IPS-18a (cell line): ENCODE results near the gene RER1.

ENCODE experiments used
- H3K27ac ChIP-seq: one replicate; pipeline ENCODE4 v1.5.1; 2013; ENCODE audit warnings: low read length
- H3K27me3 ChIP-seq: one replicate; pipeline ENCODE4 v1.6.1; 2013; ENCODE audit warnings: mild to moderate bottlenecking, low read length; ENCODE audit not compliant: control insufficient read depth, insufficient read depth
- H3K36me3 ChIP-seq: one replicate; pipeline ENCODE4 v1.6.1; 2013; ENCODE audit warnings: low read depth, low read length; ENCODE audit not compliant: control insufficient read depth
- H3K4me1 ChIP-seq: one replicate; pipeline ENCODE4 v1.6.1; 2013; ENCODE audit warnings: low read depth, low read length; ENCODE audit not compliant: control insufficient read depth
- H3K4me3 ChIP-seq: one replicate; pipeline ENCODE4 v1.5.1; 2013; ENCODE audit warnings: low read length
- H3K9ac ChIP-seq: one replicate; pipeline ENCODE4 v1.6.1; 2013; ENCODE audit warnings: mild to moderate bottlenecking, low read length, moderate library complexity
- H3K9me3 ChIP-seq: one replicate; pipeline ENCODE4 v1.6.1; 2013; ENCODE audit warnings: low read depth, low read length; ENCODE audit not compliant: control insufficient read depth

The RER1 gene

GRCh38 chr1:2408456-2408855 is 16.8 kb downstream of the RER1 start:
- no peaks in the 10 kb centered on the region for H3K27me3 ChIP-seq
- no peak overlapping the region for H3K9ac ChIP-seq
- H3K4me1 ChIP-seq, result peaks cover 3% of the 10 kb centered on the region
- H3K36me3 ChIP-seq, result peaks cover 32% of the 10 kb centered on the region
- no peaks in the 10 kb centered on the region for H3K9me3 ChIP-seq
- no peak overlapping the region for H3K27ac ChIP-seq
- H3K4me3 ChIP-seq, result no peak overlapping the region

GRCh38 chr1:2408859-2409276 is 17.2 kb downstream of the RER1 start:
- H3K27ac ChIP-seq, result no peak overlapping the region
- H3K4me3 ChIP-seq, result no peak overlapping the region
- no peaks in the 10 kb centered on the region for H3K9me3 ChIP-seq
- peaks cover 3% of the 10 kb centered on the region for H3K4me1 ChIP-seq
- H3K27me3 ChIP-seq, result no peaks in the 10 kb centered on the region
- peaks cover 30% of the 10 kb centered on the region for H3K36me3 ChIP-seq
- no peak overlapping the region for H3K9ac ChIP-seq

- no peak overlapping the region for H3K27ac ChIP-seq
- H3K4me3 ChIP-seq, result no peak overlapping the region
- H3K36me3 ChIP-seq, result peaks cover 21% of the 10 kb centered on the region
- H3K27me3 ChIP-seq, result no peaks in the 10 kb centered on the region
- H3K9me3 ChIP-seq, result no peaks in the 10 kb centered on the region
- H3K4me1 ChIP-seq, result peaks cover 8% of the 10 kb centered on the region
- no peak overlapping the region for H3K9ac ChIP-seq
Observed at GRCh38 chr1:2409745-2410144, 18.1 kb downstream of the RER1 start.

- H3K4me1 ChIP-seq, result peaks cover 8% of the 10 kb centered on the region
- no peaks in the 10 kb centered on the region for H3K9me3 ChIP-seq
- H3K9ac ChIP-seq, result peak overlapping the region; percentile 84
- H3K27me3 ChIP-seq, result no peaks in the 10 kb centered on the region
- H3K4me3 ChIP-seq, result peak overlapping the region; percentile 84
- H3K27ac ChIP-seq, result peak overlapping the region; percentile 39
- peaks cover 12% of the 10 kb centered on the region for H3K36me3 ChIP-seq
Observed at GRCh38 chr1:2411801-2412394, 20.3 kb downstream of the RER1 start.

- Histone ChIP-seq H3K27ac (peak within 1 kb of the TSS; percentile 39), H3K4me1 (peaks cover 8% of the 10 kb centered on the region), H3K9ac (peak within 1 kb of the TSS; percentile 84), H3K27me3 (no peaks in the 10 kb centered on the region), H3K9me3 (no peaks in the 10 kb centered on the region), H3K36me3 (peaks cover 12% of the 10 kb centered on the region), H3K4me3 (peak within 1 kb of the TSS; percentile 84)
Observed at GRCh38 chr1:2412395-2412772, 20.7 kb downstream of the RER1 start, which contains the start of gene PEX10. TSS of gene PEX10 (minus strand) at chr1:2412564. CDS start at chr1:2412502, 62 bp downstream.

- H3K4me1 ChIP-seq, result peaks cover 8% of the 10 kb centered on the region
- no peaks in the 10 kb centered on the region for H3K27me3 ChIP-seq
Observed at GRCh38 chr1:2412773-2413494, 21.3 kb downstream of the RER1 start.

GRCh38 chr1:2413495-2414296 is 22.1 kb downstream of the RER1 start:
- H3K27ac ChIP-seq, result no peak overlapping the region
- H3K27me3 ChIP-seq, result no peaks in the 10 kb centered on the region
- peak overlapping the region; percentile 70 for H3K4me3 ChIP-seq
- H3K9ac ChIP-seq, result peak overlapping the region; percentile 73
- H3K4me1 ChIP-seq, result peaks cover 8% of the 10 kb centered on the region
- peaks cover 6% of the 10 kb centered on the region for H3K36me3 ChIP-seq
- H3K9me3 ChIP-seq, result no peaks in the 10 kb centered on the region

More at GRCh38 chr1:2412773-2413494, 21.3 kb downstream of the RER1 start:
- Histone ChIP-seq H3K9ac (peak overlapping the region; percentile 73), H3K27ac (no peak overlapping the region), H3K9me3 (no peaks in the 10 kb centered on the region), H3K4me3 (peak overlapping the region; percentile 70), H3K36me3 (peaks cover 12% of the 10 kb centered on the region)

- H3K27me3 ChIP-seq, result no peaks in the 10 kb centered on the region
- H3K9me3 ChIP-seq, result no peaks in the 10 kb centered on the region
- H3K4me1 ChIP-seq, result peaks cover 8% of the 10 kb centered on the region
- H3K4me3 ChIP-seq, result peak overlapping the region; percentile 70
- peaks cover 2% of the 10 kb centered on the region for H3K36me3 ChIP-seq
- no peak overlapping the region for H3K9ac ChIP-seq
- H3K27ac ChIP-seq, result no peak overlapping the region
Observed at GRCh38 chr1:2414297-2414958, 22.8 kb downstream of the RER1 start.

- H3K4me3 ChIP-seq, result no peak overlapping the region
- peaks cover 8% of the 10 kb centered on the region for H3K4me1 ChIP-seq
- H3K27ac ChIP-seq, result no peak overlapping the region
Observed at GRCh38 chr1:2415337-2415736, 23.7 kb downstream of the RER1 start.

GRCh38 chr1:2415801-2416208 is 24.2 kb downstream of the RER1 start:
- no peaks in the 10 kb centered on the region for H3K9me3 ChIP-seq
- H3K4me1 ChIP-seq, result peaks cover 8% of the 10 kb centered on the region
- H3K27ac ChIP-seq, result no peak overlapping the region
- H3K4me3 ChIP-seq, result no peak overlapping the region
- H3K36me3 ChIP-seq, result no peaks in the 10 kb centered on the region
- H3K27me3 ChIP-seq, result no peaks in the 10 kb centered on the region
- no peak overlapping the region for H3K9ac ChIP-seq

More at GRCh38 chr1:2415337-2415736, 23.7 kb downstream of the RER1 start:
- Histone ChIP-seq H3K27me3 (no peaks in the 10 kb centered on the region), H3K9me3 (no peaks in the 10 kb centered on the region), H3K9ac (no peak overlapping the region), H3K36me3 (no peaks in the 10 kb centered on the region)

GRCh38 chr1:2416403-2416802 is 24.8 kb downstream of the RER1 start:
- Histone ChIP-seq H3K4me1 (peaks cover 8% of the 10 kb centered on the region), H3K9ac (no peak overlapping the region)

More at GRCh38 chr1:2416403-2416802, 24.8 kb downstream of the RER1 start:
- Histone ChIP-seq H3K9me3 (no peaks in the 10 kb centered on the region), H3K27ac (no peak overlapping the region), H3K4me3 (no peak overlapping the region), H3K36me3 (no peaks in the 10 kb centered on the region), H3K27me3 (no peaks in the 10 kb centered on the region)
